B cell (primary cell): ENCODE data around the gene HNF1B.

ENCODE experiments used
- EZH2 ChIP-seq: IDR thresholded peaks from 2 replicates; pipeline ENCODE4 v1.6.1; 2012; ENCODE audit warnings: borderline replicate concordance, low read depth, mild to moderate bottlenecking, moderate library complexity, low read length; ENCODE audit not compliant: insufficient read depth, poor library complexity, severe bottlenecking
- TF ChIP-seq, protein P1 (sequence below): fragments of 200-600 bp; IDR thresholded peaks from one replicate; pipeline ENCODE4 v1.8.0; 2022; ENCODE audit warnings: antibody characterized with exemption, mild to moderate bottlenecking

DNA sequence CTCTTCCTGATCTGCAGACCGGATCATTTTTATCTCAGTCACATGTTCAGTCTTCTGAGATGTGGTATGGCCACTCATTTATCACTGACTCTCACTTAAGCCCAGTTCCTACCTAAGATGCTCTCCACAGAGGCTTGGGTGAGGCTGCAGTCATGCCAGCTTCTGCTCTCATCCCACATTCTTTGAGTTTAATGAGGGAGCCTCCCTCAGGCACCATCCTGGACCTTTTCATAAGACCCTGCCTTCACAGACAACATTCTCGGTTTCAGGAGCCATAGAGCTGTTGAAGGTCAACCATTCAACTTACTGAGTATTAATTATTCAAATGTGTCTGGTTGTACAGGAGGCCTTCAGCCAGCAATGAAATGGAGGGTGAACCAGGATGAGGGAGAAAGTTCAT, 23.6 kb upstream of the HNF1B start:
- no peak for TF ChIP-seq EZH2
- TF ChIP-seq, protein P1, sequence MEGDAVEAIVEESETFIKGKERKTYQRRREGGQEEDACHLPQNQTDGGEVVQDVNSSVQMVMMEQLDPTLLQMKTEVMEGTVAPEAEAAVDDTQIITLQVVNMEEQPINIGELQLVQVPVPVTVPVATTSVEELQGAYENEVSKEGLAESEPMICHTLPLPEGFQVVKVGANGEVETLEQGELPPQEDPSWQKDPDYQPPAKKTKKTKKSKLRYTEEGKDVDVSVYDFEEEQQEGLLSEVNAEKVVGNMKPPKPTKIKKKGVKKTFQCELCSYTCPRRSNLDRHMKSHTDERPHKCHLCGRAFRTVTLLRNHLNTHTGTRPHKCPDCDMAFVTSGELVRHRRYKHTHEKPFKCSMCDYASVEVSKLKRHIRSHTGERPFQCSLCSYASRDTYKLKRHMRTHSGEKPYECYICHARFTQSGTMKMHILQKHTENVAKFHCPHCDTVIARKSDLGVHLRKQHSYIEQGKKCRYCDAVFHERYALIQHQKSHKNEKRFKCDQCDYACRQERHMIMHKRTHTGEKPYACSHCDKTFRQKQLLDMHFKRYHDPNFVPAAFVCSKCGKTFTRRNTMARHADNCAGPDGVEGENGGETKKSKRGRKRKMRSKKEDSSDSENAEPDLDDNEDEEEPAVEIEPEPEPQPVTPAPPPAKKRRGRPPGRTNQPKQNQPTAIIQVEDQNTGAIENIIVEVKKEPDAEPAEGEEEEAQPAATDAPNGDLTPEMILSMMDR, result no peak
